Nephron (organoid): Measurements from ENCODE around the gene SURF1.
A peak's percentile ranks its signal among the peaks of the same experiment; 100 is the strongest.
"Not testable (repeated sequence)": the region's sequence is repeated elsewhere in the genome, so short reads cannot be mapped to it uniquely, and the experiment has no call there.

Source experiments
- H3K27ac Mint-ChIP-seq, 3 experiments: 2 replicates each; pipeline ENCODE4 v1.8.0; 2020; ENCODE audit warnings: mixed read lengths in 3 of 3, mild to moderate bottlenecking in 2 of 3, moderate library complexity in 1 of 3
- H3K27me3 Mint-ChIP-seq: 2 replicates; pipeline ENCODE4 v1.8.0; 2021; ENCODE audit warnings: low read depth, mild to moderate bottlenecking, moderate library complexity, mixed read lengths
- H3K36me3 Mint-ChIP-seq: 2 replicates; pipeline ENCODE4 v1.8.0; 2020; ENCODE audit warnings: low read depth, mixed read lengths
- H3K4me1 Mint-ChIP-seq: 2 replicates; pipeline ENCODE4 v1.8.0; 2020; ENCODE audit warnings: mixed read lengths
- H3K4me3 Mint-ChIP-seq, 3 experiments: 2 replicates each; pipeline ENCODE4 v1.8.0; 2020; ENCODE audit warnings: mild to moderate bottlenecking in 3 of 3, mixed read lengths in 3 of 3, moderate library complexity in 2 of 3
- H3K9me3 Mint-ChIP-seq: 2 replicates; pipeline ENCODE4 v1.8.0; 2020; ENCODE audit warnings: mixed read lengths
- CTCF ChIP-seq, 3 experiments: fragments of 200-600 bp; sonication (generic); IDR thresholded peaks; one replicate each; pipeline ENCODE4 v1.5.0; 2021; ENCODE audit warnings: antibody characterized with exemption in 3 of 3; ENCODE audit not compliant: unreplicated experiment in 3 of 3

SURF1 gene

DNA sequence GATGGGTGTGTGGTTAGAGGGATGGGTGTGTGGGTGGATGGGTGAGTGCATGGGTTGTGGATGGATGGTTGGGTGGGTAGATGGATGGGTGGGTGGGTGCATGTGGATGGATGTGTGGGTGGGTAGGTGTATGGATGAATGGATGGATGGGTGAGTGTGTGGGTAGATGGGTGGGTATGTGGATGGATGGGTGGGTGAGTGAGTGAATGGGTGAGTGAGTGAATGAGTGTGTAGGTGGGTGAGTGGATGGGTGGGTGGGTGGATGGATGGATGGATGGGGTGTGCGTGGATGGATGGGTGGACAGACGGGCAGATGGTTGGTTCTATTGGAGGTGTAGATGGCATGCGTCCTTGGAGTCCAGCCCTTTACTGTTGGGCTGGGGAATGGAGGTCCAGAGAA lies 37.1 kb upstream of the SURF1 start:
- Mint-ChIP-seq H3K4me3 (no peak overlapping the region), H3K27ac (no peak overlapping the region), H3K4me1 (no peaks in the 10 kb centered on the region), H3K27me3 (peaks cover 9% of the 10 kb centered on the region), H3K36me3 (no peaks in the 10 kb centered on the region), H3K9me3 (no peaks in the 10 kb centered on the region)
- TF ChIP-seq CTCF (IDR thresholded peaks at IDR 0.05; ENCODE audit: unreplicated experiment in 3 of 3): no peak

GRCh38 chr9:133392308-133392707 lies 36.0 kb upstream of the SURF1 start:
- not testable (repeated sequence) for H3K4me1 Mint-ChIP-seq, H3K36me3 Mint-ChIP-seq, H3K9me3 Mint-ChIP-seq, H3K4me3 Mint-ChIP-seq, H3K27ac Mint-ChIP-seq, H3K27me3 Mint-ChIP-seq

DNA sequence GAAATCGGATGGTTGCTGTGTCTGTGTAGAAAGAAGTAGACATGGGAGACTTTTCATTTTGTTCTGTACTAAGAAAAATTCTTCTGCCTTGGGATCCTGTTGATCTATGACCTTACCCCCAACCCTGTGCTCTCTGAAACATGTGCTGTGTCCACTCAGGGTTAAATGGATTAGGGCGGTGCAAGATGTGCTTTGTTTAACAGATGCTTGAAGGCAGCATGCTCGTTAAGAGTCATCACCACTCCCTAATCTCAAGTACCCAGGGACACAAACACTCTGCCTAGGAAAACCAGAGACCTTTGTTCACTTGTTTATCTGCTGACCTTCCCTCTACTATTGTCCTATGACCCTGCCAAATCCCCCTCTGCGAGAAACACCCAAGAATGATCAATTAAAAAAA lies 35.2 kb upstream of the SURF1 start:
- H3K4me1 Mint-ChIP-seq, H3K4me3 Mint-ChIP-seq, H3K36me3 Mint-ChIP-seq, H3K27ac Mint-ChIP-seq, H3K27me3 Mint-ChIP-seq, H3K9me3 Mint-ChIP-seq: not testable (repeated sequence)

- Mint-ChIP-seq H3K36me3 (no peaks in the 10 kb centered on the region), H3K27me3 (no peaks in the 10 kb centered on the region), H3K4me3 (no peak overlapping the region), H3K4me1 (no peaks in the 10 kb centered on the region), H3K9me3 (no peaks in the 10 kb centered on the region), H3K27ac (no peak overlapping the region)
- TF ChIP-seq CTCF (IDR thresholded peaks at IDR 0.05; ENCODE audit: unreplicated experiment in 3 of 3): no peak
Measured at GRCh38 chr9:133390713-133391112, 34.4 kb upstream of the SURF1 start.

DNA sequence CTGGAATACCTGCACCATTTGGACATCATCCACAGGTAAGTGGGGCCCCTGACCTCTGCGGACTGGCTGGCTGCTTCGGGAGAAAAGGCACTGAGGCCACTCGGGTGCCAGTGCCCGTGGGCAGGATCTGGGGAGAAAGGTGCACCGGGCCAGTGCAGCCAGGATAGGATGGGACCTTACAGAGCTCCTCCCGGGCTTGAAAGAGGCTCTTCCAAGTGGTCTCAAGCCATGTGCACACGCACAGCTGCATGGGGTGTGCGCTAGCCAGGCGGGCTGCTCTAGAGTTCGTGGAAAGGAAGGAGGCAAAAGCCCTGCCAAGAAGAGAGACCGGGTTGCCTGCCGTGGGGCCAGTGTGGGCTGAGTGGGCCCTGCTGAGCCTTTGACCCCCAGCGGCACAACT lies 33.3 kb upstream of the SURF1 start:
- no peak overlapping the region for H3K27ac Mint-ChIP-seq
- H3K4me1 Mint-ChIP-seq: no peaks in the 10 kb centered on the region
- TF ChIP-seq CTCF (IDR thresholded peaks at IDR 0.05; ENCODE audit: unreplicated experiment in 3 of 3): no peak
- no peaks in the 10 kb centered on the region for H3K27me3 Mint-ChIP-seq
- no peak overlapping the region for H3K4me3 Mint-ChIP-seq
- no peaks in the 10 kb centered on the region for H3K36me3 Mint-ChIP-seq
- H3K9me3 Mint-ChIP-seq: no peaks in the 10 kb centered on the region

DNA sequence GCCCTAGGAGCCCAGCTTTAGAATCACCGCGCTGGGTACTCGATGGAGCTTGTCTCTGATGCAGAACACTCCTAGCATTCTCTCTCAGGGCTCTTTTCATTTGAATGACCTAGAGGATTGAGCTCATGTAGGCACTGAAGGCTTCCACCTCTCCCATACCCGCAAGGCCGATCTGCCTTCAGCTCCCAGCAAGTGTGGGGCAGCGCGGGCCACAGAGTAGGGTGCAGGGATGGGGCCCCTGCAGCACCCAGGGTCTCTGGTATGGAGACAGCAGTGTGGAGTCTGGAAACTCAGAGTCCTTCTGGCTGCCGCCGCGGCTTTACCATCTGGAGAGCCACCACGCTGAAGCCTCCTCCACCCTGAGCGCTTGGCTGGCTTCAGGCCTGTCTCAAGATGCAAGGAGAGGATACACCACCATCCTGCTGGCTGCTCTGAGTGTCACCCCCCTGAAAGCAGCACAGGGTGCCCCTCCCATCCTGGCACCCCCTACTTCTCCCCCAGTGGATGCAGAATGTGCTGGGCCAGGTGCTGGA lies 32.8 kb upstream of the SURF1 start:
- H3K27ac Mint-ChIP-seq: no peak overlapping the region
- H3K9me3 Mint-ChIP-seq: no peaks in the 10 kb centered on the region
- no peaks in the 10 kb centered on the region for H3K27me3 Mint-ChIP-seq
- H3K4me3 Mint-ChIP-seq: no peak overlapping the region
- no peaks in the 10 kb centered on the region for H3K36me3 Mint-ChIP-seq
- no peaks in the 10 kb centered on the region for H3K4me1 Mint-ChIP-seq
- no peak for TF ChIP-seq CTCF (IDR thresholded peaks at IDR 0.05; ENCODE audit: unreplicated experiment in 3 of 3)

GRCh38 chr9:133387680-133388079 lies 31.4 kb upstream of the SURF1 start:
- Mint-ChIP-seq H3K4me3 (no peak overlapping the region), H3K27ac (peak overlapping the region in 1 of 3 experiments; percentile 48), H3K9me3 (no peaks in the 10 kb centered on the region), H3K36me3 (no peaks in the 10 kb centered on the region), H3K4me1 (no peaks in the 10 kb centered on the region), H3K27me3 (no peaks in the 10 kb centered on the region)
- no peak for TF ChIP-seq CTCF (IDR thresholded peaks at IDR 0.05; ENCODE audit: unreplicated experiment in 3 of 3)
